A673 (cell line): ENCODE results near the gene BLACAT1.

Experiments used
- EZH2 ChIP-seq: fragments of 200-600 bp; sonication (generic); IDR thresholded peaks from 2 replicates; pipeline ENCODE4 v1.6.1; 2017; ENCODE audit warnings: borderline replicate concordance, low read depth, mild to moderate bottlenecking, mixed read lengths, antibody characterized with exemption, low read length; ENCODE audit not compliant: poor library complexity, severe bottlenecking
- TF ChIP-seq, protein P1 (sequence below): fragments of 300-800, 200-600 bp; sonication (generic); conservative IDR thresholded peaks from 2 replicates; pipeline ENCODE4 v1.5.1; 2017; ENCODE audit warnings: low read depth, mild to moderate bottlenecking, antibody characterized with exemption, low read length, moderate library complexity, mixed read lengths

DNA sequence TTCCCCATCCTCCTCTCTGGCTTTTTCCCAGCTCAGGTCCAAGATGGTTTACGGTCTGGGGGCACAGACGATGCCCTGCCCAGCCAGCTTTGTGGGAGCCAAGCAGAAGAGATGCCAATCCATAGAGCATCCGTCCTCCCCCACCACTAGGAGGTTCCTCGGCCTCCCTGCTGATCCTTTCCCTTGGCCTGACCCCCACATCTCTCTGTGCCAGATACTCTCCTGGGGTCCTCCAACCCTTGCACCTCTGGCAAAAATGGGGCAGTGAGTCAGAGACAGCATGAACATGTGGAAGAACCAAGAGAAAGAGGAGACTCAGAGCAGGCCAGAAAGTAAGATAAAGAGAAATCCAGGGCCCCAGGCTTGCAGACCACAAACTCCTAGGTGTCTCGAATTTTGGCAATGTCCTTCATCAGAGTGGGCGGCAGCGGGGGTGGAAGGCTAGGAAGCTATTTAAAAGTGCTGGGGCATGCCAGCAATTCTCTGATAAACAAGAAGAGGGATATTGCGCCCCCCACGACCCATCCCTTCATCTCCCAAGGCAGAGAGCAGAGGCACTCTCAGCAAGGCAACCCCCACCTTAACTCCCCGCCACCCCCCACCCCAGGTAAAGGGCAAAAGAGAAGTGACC lies 11.4 kb downstream of the BLACAT1 start:
- no peak for TF ChIP-seq EZH2
- TF ChIP-seq, protein P1, sequence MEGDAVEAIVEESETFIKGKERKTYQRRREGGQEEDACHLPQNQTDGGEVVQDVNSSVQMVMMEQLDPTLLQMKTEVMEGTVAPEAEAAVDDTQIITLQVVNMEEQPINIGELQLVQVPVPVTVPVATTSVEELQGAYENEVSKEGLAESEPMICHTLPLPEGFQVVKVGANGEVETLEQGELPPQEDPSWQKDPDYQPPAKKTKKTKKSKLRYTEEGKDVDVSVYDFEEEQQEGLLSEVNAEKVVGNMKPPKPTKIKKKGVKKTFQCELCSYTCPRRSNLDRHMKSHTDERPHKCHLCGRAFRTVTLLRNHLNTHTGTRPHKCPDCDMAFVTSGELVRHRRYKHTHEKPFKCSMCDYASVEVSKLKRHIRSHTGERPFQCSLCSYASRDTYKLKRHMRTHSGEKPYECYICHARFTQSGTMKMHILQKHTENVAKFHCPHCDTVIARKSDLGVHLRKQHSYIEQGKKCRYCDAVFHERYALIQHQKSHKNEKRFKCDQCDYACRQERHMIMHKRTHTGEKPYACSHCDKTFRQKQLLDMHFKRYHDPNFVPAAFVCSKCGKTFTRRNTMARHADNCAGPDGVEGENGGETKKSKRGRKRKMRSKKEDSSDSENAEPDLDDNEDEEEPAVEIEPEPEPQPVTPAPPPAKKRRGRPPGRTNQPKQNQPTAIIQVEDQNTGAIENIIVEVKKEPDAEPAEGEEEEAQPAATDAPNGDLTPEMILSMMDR, result no peak
